ENCODE data around the gene RABGAP1.
A peak's percentile ranks its signal among the peaks of the same experiment; 100 is the strongest.

Gene RABGAP1

DNA sequence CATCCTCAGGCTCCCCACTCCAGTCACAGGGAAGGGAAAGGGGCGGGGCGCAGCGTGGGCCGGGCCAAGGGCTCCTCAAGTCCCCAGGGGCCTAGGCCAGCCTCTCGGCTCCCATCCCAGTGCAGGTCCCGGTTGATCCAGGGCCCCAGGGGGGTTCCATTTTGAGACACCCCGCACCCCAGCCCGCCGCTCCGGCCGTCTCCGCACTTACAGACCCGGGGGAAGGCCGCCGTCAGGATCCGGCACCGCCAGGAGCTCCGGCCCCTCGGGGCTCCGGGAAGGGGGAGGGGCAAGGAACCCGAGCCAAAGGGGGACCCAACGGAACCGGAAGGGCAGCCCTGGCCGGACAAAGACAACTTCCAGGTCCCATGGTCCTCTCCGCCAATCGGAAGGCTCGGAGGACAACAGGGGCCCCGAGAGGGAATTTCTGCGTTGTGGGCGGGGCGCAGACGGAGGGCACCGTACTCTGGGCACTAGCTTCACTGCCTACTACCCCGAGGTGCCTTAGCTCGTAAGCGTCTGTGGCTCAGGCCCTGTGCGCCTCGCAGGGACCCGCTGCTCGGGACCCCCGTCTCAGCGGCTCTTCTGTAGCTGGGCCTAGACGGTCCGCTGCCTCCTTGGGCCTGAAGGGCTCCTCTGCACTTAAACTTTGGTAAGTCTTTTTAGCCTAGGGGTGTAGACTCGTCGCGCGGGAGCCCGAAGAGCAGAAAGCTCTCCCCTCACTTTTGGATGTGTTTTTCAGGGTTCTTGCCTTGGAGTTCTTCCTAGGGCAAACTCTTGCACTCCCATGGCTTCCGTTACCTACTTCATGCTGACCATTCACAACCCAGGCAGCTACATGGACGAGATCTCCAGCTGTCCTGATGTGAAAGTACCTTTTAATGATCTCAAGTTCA lies 9.3 kb upstream of the RABGAP1 start, which contains the start of gene ZBTB26:
ZBTB26 (minus strand) TSS at position 287 of the 896 bp plus-strand sequence. CDS start 11,578 bp downstream, outside the sequence.
- Mint-ChIP-seq H3K27ac (no peak within 1 kb of the TSS), H3K4me1 (peaks cover 12% of the 10 kb centered on the region), H3K9me3 (no peaks in the 10 kb centered on the region), H3K4me3 (no peak within 1 kb of the TSS), H3K36me3 (peaks cover 9% of the 10 kb centered on the region)
- DNase-seq (ENCODE audit: low spot score in 2 of 2) (peak; percentile 80 to 95), ATAC-seq (peak; percentile 99)

DNA sequence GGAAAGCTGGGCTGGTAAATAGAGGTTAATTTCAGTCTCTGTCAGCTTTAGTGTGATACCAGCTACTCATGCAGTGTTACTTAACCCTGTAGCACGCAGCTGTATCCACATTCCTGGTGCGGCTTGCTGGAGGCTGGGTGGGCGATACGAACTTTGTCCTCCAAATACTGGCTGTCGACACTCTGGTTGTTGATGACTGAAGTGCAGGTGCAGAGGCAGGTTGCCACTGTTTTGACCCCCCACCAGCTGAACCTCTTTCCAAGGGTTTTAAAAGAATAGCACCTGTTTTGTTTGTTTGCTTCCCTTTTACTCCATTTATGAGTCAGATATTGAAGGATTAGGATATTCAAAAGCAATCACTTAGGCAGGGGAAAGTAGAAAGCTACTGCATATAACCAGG lies 4.4 kb upstream of the RABGAP1 start:
- no peak overlapping the region for H3K4me3 Mint-ChIP-seq
- H3K36me3 Mint-ChIP-seq, result peaks cover 54% of the 10 kb centered on the region
- ATAC-seq (no peak), DNase-seq (ENCODE audit: low spot score in 2 of 2) (no peak)
- no peaks in the 10 kb centered on the region for H3K9me3 Mint-ChIP-seq
- H3K27ac Mint-ChIP-seq, result no peak overlapping the region
- H3K4me1 Mint-ChIP-seq, result peaks cover 19% of the 10 kb centered on the region

DNA sequence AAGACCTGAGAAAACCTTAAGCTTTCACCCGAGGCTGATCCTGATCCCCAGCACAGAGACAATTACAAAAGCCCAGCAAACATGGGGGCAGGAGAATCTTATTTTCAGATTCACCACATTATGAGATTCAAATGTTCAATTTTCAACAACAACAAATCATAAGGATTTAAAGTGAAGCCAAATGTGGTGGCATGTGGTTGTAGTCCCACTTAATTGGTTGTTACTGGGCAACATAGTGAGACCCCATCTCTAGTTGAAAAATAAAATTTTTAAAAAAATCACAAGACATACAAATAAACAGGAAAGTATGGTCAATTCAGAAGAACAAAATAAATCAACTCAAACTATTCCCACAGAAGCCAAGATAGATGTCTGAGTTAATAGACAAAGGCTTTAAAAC lies 3.9 kb upstream of the RABGAP1 start:
- DNase-seq (ENCODE audit: low spot score in 2 of 2), result no peak
- Mint-ChIP-seq H3K9me3 (no peaks in the 10 kb centered on the region), H3K36me3 (peaks cover 58% of the 10 kb centered on the region), H3K4me1 (peaks cover 23% of the 10 kb centered on the region), H3K4me3 (no peak overlapping the region), H3K27ac (no peak overlapping the region)
- no peak for ATAC-seq

DNA sequence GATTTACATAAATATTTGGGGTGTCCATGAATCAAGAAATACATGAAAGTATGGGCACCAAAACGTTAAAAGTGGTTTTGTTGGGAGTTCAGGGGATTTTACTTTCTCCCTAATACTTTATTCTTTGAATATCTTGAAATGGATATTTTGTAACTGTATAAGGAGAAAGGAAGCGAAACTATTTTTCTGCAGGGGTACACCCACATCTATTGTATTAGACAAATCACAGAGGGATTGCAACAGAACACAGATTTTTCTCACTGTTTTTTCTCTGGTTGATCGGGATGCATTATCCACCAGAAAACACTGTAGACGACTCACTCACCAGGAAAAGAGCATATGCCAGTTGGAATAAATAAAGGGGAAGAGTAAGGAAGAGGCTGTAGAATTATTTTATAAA lies 1.2 kb upstream of the RABGAP1 start:
- H3K4me3 Mint-ChIP-seq, result no peak overlapping the region
- ATAC-seq (no peak), DNase-seq (ENCODE audit: low spot score in 2 of 2) (no peak)
- H3K27ac Mint-ChIP-seq, result no peak overlapping the region
- H3K4me1 Mint-ChIP-seq, result peaks cover 16% of the 10 kb centered on the region
- H3K36me3 Mint-ChIP-seq, result peaks cover 65% of the 10 kb centered on the region
- no peaks in the 10 kb centered on the region for H3K9me3 Mint-ChIP-seq

DNA sequence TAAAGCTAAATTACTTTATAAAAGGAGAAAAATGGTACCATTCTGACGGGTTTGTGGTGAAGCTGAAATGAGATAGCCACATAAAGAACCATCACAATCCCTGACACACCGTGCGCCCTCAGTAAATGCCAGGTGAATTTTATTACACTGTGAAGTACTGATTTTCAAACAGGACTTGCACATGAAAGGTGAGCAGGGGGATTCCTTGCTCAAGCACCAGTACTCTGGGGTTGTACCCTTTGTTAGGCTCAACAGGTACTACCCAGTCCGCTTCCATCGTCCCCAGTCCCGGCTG lies 419 bp upstream of the RABGAP1 start:
- no peaks in the 10 kb centered on the region for H3K9me3 Mint-ChIP-seq
- peak overlapping the region; percentile 96 for H3K27ac Mint-ChIP-seq

DNA sequence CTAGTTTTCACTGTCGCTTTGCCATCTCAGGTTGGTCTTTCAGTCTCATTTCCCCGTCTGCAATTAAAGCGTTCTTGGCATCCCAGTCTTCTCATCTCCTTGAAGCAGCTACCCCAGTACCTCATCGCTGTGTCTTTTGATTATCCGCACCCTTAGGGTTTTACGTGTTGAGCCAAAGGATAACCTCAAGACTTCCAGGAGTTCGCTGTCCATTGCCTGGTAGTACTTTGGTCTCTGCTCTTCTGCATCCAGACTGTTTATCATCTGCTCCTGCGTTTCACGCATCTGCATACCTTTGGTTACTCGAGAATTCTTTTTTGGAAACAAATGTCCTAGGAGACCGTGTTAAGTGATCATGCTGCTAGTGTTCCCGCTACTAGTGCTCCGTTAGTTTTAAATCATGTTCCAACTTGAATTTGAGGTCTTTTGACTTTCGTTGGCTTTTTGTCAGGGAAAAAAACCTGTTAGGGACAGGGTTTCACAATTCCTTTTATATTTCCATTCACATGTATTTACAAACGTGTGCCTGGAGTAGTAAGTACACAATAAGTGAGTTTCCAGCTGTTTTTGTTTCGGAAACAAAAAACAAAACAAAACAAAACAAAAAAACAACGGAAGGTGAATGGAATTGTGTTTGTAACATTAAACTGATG lies 888 bp downstream of the RABGAP1 start:
- peaks cover 16% of the 10 kb centered on the region for H3K4me1 Mint-ChIP-seq
- peak overlapping the region; percentile 96 for H3K27ac Mint-ChIP-seq
- H3K36me3 Mint-ChIP-seq, result peaks cover 60% of the 10 kb centered on the region
- no peak for ATAC-seq
- H3K4me3 Mint-ChIP-seq, result peak overlapping the region; percentile 94
- no peaks in the 10 kb centered on the region for H3K9me3 Mint-ChIP-seq
- DNase-seq (ENCODE audit: low spot score in 2 of 2), result no peak

More for the DNA sequence above, 419 bp upstream of the RABGAP1 start:
- DNase-seq (ENCODE audit: low spot score in 2 of 2), result no peak
- ATAC-seq, result no peak
- H3K4me1 Mint-ChIP-seq, result peaks cover 16% of the 10 kb centered on the region
- peak overlapping the region; percentile 94 for H3K4me3 Mint-ChIP-seq
- H3K36me3 Mint-ChIP-seq, result peaks cover 65% of the 10 kb centered on the region

DNA sequence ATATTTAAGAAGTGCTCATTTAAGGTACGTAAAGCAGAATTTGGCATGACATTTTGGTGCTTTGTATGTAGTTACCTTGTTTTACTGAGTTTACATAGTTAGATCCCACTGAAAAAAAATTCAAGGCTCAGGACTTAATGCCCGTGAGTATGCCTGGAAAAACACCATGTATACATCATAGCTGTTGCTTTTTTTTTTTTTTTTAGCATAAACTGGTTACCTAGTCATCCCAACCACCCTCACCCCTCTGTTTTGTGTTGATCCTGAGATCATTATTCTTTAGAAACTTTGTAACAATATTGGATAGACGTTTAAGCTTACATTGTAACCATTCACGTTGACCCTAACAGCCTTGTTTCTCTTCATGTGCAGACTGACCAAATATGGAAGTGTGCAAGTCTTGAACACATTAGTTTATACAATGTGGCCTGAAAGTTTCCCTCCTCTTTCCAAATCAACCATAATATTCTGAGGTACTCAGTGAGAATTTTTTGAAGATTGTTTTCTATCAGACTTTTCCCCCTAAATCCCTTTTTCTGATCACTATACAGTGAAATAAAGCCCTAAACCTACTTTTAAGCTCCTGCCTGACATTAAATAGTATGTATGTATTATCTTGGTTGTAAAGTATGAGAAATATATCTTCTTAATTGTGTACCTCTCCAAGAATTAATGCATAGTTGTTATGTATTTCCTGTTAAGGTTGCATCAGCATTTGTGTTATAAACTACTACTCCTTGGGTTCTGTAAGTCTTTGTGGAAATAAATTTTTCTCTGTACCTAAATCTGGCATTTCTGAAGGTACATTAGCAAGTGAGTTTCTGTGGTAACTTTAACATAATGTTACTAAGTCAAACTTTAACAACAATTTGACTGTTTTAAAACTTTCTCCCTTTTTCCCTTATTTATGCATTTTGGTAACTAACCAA lies 4.4 kb downstream of the RABGAP1 start:
- Mint-ChIP-seq H3K4me3 (no peak overlapping the region), H3K36me3 (peaks cover 27% of the 10 kb centered on the region), H3K4me1 (peaks cover 31% of the 10 kb centered on the region), H3K9me3 (no peaks in the 10 kb centered on the region), H3K27ac (no peak overlapping the region)
- DNase-seq (ENCODE audit: low spot score in 2 of 2) (no peak), ATAC-seq (no peak)

DNA sequence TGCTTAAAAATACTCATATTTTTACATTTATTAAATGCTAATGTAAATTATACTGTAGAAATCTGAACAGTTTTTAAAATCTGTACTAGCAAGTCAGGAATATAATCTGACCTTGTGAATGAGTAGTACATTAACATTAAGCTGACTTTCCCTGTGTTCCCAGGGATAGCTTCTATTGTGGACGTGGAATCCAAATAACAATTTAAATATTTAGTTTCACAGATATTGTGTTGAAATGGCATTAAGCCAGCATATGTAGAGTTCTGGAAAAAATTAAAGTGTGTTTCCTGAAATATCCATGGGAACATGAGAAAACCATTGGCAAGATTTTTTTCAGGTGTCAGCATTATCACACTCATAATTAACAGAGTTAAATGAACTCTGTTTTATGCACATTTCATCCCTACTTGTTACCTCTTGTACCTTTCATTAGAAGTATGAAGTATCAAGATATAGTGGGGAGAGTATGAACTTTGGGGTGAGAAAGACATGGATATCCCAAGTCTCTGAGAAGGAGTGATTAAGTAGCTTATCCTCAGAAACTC lies 5.7 kb downstream of the RABGAP1 start:
- no peak for ATAC-seq
- peak overlapping the region; percentile 1 for H3K27ac Mint-ChIP-seq
- no peak for DNase-seq (ENCODE audit: low spot score in 2 of 2)
- H3K4me3 Mint-ChIP-seq, result peak overlapping the region; percentile 8
- H3K36me3 Mint-ChIP-seq, result peaks cover 16% of the 10 kb centered on the region
- no peaks in the 10 kb centered on the region for H3K9me3 Mint-ChIP-seq
- peaks cover 34% of the 10 kb centered on the region for H3K4me1 Mint-ChIP-seq

DNA sequence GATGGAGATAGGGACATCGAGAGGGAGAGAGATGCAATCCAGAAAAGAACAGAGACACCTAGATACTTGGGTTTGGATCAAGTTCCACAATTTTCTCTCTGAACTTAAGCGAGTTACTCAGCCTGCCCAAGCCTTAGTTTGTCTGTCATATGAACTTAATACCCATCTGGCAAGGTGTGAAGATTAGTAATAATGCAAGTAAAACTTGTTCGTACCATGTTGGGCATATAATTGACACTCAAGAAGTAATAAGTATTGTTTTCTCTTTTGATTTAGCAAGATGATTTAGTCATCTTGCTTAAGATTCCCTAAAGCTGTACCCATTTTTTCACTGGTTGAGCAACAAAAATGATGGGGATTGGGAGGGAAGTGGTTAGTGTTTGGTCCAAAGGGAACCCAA lies 7.5 kb downstream of the RABGAP1 start:
- H3K9me3 Mint-ChIP-seq, result no peaks in the 10 kb centered on the region
- peaks cover 11% of the 10 kb centered on the region for H3K36me3 Mint-ChIP-seq
- H3K27ac Mint-ChIP-seq, result peak overlapping the region; percentile 38
- peaks cover 26% of the 10 kb centered on the region for H3K4me1 Mint-ChIP-seq
- no peak for DNase-seq (ENCODE audit: low spot score in 2 of 2)
- peak; percentile 92 for ATAC-seq
- peak overlapping the region; percentile 8 for H3K4me3 Mint-ChIP-seq

DNA sequence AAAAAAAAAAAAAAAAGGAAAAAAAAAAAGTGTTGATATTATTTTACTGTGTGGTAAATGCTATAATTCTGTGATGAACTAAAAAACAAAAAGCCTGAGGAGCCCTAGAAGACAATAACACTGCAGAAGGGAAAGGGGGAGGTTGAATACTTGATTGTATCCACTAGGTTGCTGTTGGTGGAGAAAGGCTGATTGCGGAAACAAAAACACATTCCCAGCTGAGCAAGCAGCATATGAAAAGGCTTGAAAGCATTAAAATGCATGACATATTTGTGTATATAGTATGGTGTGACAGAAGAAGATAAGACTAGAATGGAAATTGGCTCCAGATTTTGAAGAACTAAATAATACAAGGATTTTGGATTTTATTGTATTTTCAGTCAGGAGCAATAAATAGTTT lies 8.9 kb downstream of the RABGAP1 start:
- Mint-ChIP-seq H3K27ac (no peak overlapping the region), H3K4me3 (no peak overlapping the region), H3K36me3 (peaks cover 5% of the 10 kb centered on the region), H3K4me1 (peaks cover 35% of the 10 kb centered on the region), H3K9me3 (no peaks in the 10 kb centered on the region)
- DNase-seq (ENCODE audit: low spot score in 2 of 2) (no peak), ATAC-seq (no peak)

DNA sequence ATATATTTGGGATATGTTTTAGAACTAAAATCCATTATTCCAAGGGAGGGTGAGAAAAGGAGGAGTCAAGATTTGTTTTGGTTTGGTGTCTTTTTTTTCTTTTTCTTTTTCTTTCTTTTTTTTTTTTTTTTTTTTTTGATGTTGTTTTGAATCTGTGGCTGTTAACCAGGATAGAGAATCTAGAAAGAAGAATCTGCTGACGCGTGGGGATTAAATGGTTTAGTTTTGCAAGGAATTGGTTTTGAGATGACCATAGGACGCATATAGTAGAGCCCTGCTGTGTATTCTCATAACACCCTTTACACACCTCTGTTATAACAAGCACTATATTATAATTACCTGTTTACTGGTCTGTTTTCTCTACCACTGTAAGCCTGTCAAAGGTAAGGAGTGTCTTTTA lies 9.4 kb downstream of the RABGAP1 start:
- no peak overlapping the region for H3K4me3 Mint-ChIP-seq
- H3K4me1 Mint-ChIP-seq, result peaks cover 40% of the 10 kb centered on the region
- DNase-seq (ENCODE audit: low spot score in 2 of 2) (no peak), ATAC-seq (no peak)
- no peak overlapping the region for H3K27ac Mint-ChIP-seq
- H3K9me3 Mint-ChIP-seq, result no peaks in the 10 kb centered on the region
- H3K36me3 Mint-ChIP-seq, result peaks cover 5% of the 10 kb centered on the region

DNA sequence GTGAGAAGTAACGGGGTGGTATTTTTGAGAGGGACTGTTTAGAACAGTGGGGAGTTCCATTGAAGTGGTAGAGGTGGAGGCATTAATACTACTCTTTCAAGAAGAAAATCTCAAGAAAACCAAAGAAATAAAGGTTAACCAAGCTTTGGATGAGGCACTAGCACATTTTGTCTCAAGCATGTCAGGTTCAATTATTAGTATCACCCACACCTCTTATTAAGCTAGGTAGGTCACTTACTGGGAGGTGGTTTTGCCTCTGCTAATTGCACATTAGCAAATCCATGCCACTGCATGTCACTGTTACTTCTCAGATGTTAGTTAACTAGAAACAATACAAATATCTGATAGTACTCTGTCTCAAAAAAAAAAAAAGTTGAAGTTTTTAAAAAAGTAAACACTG lies 10.2 kb downstream of the RABGAP1 start:
- Mint-ChIP-seq H3K4me3 (no peak overlapping the region), H3K9me3 (no peaks in the 10 kb centered on the region), H3K36me3 (no peaks in the 10 kb centered on the region), H3K27ac (no peak overlapping the region), H3K4me1 (peaks cover 40% of the 10 kb centered on the region)
- ATAC-seq, result no peak
- no peak for DNase-seq (ENCODE audit: low spot score in 2 of 2)

DNA sequence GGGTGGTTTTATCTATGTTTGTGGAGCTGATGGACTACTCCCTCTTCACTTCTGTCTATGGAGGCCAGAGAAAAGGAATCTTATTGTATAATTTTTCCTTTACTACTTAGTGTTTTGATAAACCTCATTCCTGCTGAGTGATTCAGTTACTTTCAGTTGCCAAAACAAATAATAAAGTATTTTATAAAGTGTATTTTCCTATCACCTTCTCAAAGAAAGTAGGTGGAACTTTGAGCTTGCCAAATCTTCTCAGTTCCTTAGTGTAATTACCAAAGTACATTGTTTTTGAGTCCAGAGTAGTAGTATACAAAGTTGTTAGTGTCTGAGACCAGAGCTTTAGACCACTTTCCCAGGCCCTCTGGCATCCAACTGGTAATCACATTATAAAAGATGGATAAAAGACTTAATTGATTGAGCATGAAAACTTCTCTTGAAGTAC lies 13.5 kb downstream of the RABGAP1 start:
- no peak overlapping the region for H3K4me3 Mint-ChIP-seq
- DNase-seq (ENCODE audit: low spot score in 2 of 2), result no peak
- H3K4me1 Mint-ChIP-seq, result peaks cover 27% of the 10 kb centered on the region
- no peaks in the 10 kb centered on the region for H3K9me3 Mint-ChIP-seq
- ATAC-seq, result no peak
- H3K36me3 Mint-ChIP-seq, result peaks cover 16% of the 10 kb centered on the region
- no peak overlapping the region for H3K27ac Mint-ChIP-seq

DNA sequence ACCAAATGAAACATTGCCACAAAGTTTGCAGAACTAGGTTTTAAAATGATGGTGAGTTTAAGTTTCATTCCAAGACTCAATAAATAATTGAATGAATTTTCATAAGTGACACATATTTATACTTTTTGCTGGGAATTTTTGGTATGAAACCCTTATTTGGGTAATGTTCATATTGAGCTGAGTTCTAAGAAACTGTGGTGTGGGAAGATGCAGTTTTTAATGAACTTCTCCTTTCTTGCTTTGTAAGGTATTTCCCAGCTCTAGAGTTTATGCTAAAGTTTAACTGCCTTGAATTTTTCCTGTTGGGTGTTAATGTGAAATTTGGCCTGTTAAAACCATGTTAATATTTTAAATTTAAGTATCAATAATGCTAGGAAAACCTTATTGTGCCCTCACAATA lies 15.1 kb downstream of the RABGAP1 start:
- Mint-ChIP-seq H3K27ac (peak overlapping the region; percentile 20), H3K36me3 (peaks cover 32% of the 10 kb centered on the region), H3K9me3 (no peaks in the 10 kb centered on the region), H3K4me1 (peaks cover 14% of the 10 kb centered on the region), H3K4me3 (no peak overlapping the region)
- ATAC-seq, result no peak
- no peak for DNase-seq (ENCODE audit: low spot score in 2 of 2)

DNA sequence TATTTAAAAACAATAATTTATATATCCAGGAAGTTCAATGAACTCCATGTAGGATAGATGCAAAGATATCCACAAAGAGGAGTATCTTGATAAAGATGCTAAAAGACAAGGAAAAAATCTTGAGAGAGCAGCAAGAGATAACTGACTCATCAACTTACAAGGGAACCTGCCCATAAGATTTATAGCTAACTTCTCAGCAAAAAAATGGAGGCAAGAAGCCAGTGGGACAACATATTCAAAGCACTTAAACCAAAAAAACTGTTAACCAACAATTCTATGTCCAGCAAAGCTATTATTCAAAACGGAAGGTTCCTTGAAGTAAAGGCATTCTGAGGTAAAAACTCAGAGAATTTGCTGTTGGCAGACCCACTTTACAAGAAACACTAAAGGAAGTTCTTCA lies 20.3 kb downstream of the RABGAP1 start:
- Mint-ChIP-seq H3K4me3 (no peak overlapping the region), H3K9me3 (no peaks in the 10 kb centered on the region), H3K27ac (no peak overlapping the region), H3K4me1 (no peaks in the 10 kb centered on the region), H3K36me3 (peaks cover 60% of the 10 kb centered on the region)
- DNase-seq (ENCODE audit: low spot score in 2 of 2) (no peak), ATAC-seq (no peak)
